Nephron progenitor cell (in vitro differentiated cells): ENCODE results near the gene ZER1.

Experiments used
- DNase-seq: peaks from one replicate; pipeline ENCODE4 v3.0.0; 2021
- H3K27ac Mint-ChIP-seq: 2 replicates; pipeline ENCODE4 v1.8.0; 2021; ENCODE audit warnings: mild to moderate bottlenecking, moderate library complexity, mixed read lengths
- H3K27me3 Mint-ChIP-seq: 2 replicates; pipeline ENCODE4 v1.8.0; 2021; ENCODE audit warnings: mild to moderate bottlenecking, low read depth, mixed read lengths; ENCODE audit not compliant: poor library complexity
- H3K36me3 Mint-ChIP-seq: 2 replicates; pipeline ENCODE4 v1.8.0; 2021; ENCODE audit warnings: low read depth, mixed read lengths
- H3K4me1 Mint-ChIP-seq: 2 replicates; pipeline ENCODE4 v1.8.0; 2021; ENCODE audit warnings: mixed read lengths
- H3K4me3 Mint-ChIP-seq: 2 replicates; pipeline ENCODE4 v1.8.0; 2021; ENCODE audit warnings: mild to moderate bottlenecking, moderate library complexity, mixed read lengths
- H3K9me3 Mint-ChIP-seq: 2 replicates; pipeline ENCODE4 v1.8.0; 2021; ENCODE audit warnings: mild to moderate bottlenecking, moderate library complexity, mixed read lengths
- TF ChIP-seq, protein P1 (sequence below): fragments of 200-600 bp; sonication (generic); IDR thresholded peaks from 2 replicates; pipeline ENCODE4 v1.5.0; 2021; ENCODE audit warnings: antibody characterized with exemption

Gene ZER1

DNA sequence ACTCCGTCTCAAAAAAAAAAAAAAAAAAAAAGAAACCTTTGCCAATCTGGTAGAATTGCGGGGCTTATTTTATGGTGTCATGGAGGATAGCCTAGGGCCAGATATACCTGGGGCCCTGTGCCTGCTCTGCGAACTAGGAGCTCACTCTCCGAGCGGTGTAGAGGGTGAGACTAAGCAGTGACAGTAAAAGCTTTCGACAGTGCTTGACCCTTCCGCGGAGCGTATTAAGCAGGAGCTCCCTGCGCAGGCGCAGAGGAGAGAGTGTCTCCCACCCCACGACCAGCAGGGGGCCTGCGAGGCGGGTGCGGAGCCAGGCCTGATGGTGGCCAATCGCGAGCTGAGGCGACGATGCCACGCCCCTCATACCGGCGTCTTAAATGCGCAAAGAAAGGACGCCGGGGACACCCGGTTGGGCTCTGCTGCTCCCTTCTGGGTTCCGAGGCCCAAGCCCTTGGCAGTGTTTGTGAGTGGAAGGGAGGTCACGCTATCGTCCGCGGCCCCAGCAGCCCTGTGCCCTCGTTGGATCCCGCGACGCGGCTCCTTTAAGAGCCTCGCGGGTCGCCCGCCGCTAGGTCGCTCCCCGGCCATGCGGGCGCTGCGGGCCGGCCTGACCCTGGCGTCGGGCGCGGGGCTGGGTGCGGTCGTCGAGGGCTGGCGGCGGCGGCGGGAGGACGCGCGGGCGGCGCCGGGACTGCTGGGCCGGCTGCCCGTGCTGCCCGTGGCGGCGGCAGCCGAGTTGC is 46.5 kb upstream of the ZER1 start, which contains the start of gene ENDOG:
Gene ENDOG, plus strand, starts transcription at position 402 of the 740 bp plus-strand sequence. Its CDS starts 185 bp downstream, at position 587.
- H3K27me3 Mint-ChIP-seq, result peaks cover 13% of the 10 kb centered on the region
- peak within 1 kb of the TSS; percentile 83 for H3K4me3 Mint-ChIP-seq
- peaks cover 15% of the 10 kb centered on the region for H3K36me3 Mint-ChIP-seq
- peak; percentile 99 for DNase-seq
- H3K4me1 Mint-ChIP-seq, result peaks cover 10% of the 10 kb centered on the region
- peak within 1 kb of the TSS; percentile 59 for H3K27ac Mint-ChIP-seq
- TF ChIP-seq, protein P1, sequence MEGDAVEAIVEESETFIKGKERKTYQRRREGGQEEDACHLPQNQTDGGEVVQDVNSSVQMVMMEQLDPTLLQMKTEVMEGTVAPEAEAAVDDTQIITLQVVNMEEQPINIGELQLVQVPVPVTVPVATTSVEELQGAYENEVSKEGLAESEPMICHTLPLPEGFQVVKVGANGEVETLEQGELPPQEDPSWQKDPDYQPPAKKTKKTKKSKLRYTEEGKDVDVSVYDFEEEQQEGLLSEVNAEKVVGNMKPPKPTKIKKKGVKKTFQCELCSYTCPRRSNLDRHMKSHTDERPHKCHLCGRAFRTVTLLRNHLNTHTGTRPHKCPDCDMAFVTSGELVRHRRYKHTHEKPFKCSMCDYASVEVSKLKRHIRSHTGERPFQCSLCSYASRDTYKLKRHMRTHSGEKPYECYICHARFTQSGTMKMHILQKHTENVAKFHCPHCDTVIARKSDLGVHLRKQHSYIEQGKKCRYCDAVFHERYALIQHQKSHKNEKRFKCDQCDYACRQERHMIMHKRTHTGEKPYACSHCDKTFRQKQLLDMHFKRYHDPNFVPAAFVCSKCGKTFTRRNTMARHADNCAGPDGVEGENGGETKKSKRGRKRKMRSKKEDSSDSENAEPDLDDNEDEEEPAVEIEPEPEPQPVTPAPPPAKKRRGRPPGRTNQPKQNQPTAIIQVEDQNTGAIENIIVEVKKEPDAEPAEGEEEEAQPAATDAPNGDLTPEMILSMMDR, result peak; percentile 95
- H3K9me3 Mint-ChIP-seq, result no peaks in the 10 kb centered on the region

DNA sequence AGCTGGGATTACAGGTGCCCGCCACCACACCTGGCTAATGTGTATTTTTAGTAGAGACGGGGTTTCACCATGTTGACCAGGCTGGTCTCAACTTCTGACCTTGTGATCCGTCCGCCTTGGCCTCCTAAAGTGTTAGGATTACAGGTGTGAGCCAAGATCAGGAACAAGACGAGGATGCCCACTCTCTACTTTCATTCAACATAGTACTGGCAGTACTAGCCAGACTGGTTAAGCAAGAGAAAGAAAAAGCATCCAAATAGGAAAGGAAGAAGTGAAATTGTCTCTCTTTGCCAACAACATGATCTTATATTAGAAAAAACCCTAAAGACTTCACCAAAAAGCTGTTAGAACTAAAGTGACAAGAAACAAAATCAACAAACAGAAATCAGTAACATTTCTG is 39.1 kb upstream of the ZER1 start:
- no peak for DNase-seq
- Mint-ChIP-seq H3K4me3 (no peak overlapping the region), H3K27ac (peak overlapping the region; percentile 27), H3K27me3 (peaks cover 2% of the 10 kb centered on the region), H3K36me3 (peaks cover 7% of the 10 kb centered on the region), H3K4me1 (no peaks in the 10 kb centered on the region), H3K9me3 (no peaks in the 10 kb centered on the region)
- TF ChIP-seq, protein P1, result no peak

DNA sequence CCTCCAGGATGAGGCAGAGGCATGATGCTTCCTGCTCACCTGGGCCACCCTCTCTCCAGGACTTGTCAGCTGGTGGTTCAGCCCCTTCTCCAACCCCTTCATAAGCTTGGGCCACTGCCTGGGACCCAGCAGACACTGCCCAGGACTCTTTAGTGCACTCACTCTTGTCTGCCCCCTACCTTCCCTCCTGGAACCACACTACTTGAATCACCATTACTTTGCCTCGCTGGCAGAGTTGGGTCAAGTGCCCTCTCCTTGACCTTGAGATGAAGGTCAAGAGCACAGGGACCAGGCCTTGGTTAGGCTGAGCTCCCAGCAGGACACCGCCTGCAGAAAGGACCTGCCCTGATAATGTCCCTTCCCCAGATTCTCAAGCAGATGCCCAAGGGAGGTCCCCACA is 38.1 kb upstream of the ZER1 start:
- H3K27me3 Mint-ChIP-seq, result no peaks in the 10 kb centered on the region
- no peak for DNase-seq
- H3K4me1 Mint-ChIP-seq, result no peaks in the 10 kb centered on the region
- TF ChIP-seq, protein P1, result no peak
- no peaks in the 10 kb centered on the region for H3K9me3 Mint-ChIP-seq
- H3K27ac Mint-ChIP-seq, result peak overlapping the region; percentile 88
- peaks cover 10% of the 10 kb centered on the region for H3K36me3 Mint-ChIP-seq
- no peak overlapping the region for H3K4me3 Mint-ChIP-seq

DNA sequence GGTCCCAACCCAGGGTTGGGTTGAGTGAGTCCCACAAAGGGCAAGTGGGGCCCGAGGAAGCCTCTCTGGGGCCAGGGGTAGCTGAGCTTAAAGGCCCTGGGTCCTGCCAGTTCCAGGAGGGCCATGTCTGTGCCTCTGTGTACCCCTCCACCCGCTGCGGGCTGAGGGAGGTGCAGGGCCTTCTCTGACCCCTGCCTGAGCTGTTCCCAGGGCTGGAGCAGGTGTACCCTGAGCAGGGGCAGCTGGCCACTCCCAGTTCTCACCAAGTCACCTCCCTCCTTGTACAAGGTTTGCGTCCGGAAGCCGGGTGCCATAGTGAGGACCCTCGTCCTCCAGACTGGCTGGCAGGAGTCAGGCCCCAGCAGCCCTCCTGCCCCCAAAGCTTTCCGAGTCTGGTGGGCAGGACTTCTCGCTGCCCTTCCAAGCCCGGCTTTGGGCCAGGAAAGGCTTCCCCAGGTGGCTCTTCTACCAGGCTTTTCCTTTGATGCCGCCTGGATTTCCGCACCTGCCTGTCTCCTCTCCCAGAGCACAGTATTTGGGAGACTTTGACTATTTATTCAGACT is 37.4 kb upstream of the ZER1 start:
- H3K4me3 Mint-ChIP-seq, result no peak overlapping the region
- H3K4me1 Mint-ChIP-seq, result no peaks in the 10 kb centered on the region
- no peak overlapping the region for H3K27ac Mint-ChIP-seq
- TF ChIP-seq, protein P1, result no peak
- no peaks in the 10 kb centered on the region for H3K27me3 Mint-ChIP-seq
- H3K9me3 Mint-ChIP-seq, result no peaks in the 10 kb centered on the region
- H3K36me3 Mint-ChIP-seq, result peaks cover 10% of the 10 kb centered on the region
- no peak for DNase-seq

DNA sequence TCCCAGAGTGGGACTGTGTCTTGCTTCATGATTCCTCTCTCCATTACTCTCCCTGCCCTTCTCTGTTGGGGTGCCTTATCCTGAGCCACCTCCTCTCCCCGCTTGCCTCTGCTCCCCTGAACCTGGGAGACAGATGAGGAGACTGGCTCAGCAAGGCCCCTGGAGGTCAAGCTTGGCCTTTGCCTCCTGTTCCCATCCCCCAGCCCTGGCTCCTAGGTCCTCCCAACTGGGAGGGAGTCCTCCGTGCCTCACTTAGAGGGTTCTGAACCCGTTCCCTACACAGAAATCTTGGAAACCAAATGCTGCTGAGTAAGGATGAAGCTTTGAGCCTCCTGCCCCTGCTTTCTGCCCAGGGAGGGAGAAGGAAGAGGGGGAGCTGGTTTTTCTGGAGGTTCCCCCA is 36.8 kb upstream of the ZER1 start:
- H3K4me1 Mint-ChIP-seq, result no peaks in the 10 kb centered on the region
- no peaks in the 10 kb centered on the region for H3K9me3 Mint-ChIP-seq
- peak overlapping the region; percentile 44 for H3K27ac Mint-ChIP-seq
- H3K36me3 Mint-ChIP-seq, result peaks cover 16% of the 10 kb centered on the region
- TF ChIP-seq, protein P1, result no peak
- DNase-seq, result no peak
- no peaks in the 10 kb centered on the region for H3K27me3 Mint-ChIP-seq
- no peak overlapping the region for H3K4me3 Mint-ChIP-seq

DNA sequence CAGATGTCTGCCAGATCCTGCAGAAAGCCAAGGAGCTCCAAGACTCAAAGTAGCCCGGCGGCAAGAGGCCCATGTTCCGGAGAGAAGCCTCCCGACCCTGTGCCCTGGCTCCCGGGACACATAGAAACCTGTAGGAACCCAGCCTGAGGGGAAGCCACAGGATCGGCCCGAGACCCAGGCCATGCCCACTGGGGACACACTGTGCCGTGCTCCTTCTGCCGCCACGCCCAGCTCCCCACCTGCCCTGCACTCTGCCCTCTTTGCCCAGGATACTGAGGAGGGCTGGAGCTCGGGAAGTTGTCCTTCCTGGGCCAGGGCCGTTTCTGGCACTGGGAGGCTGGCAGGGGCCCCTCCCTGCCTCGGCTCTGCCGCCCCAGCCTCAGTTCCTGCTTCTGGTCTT is 36.1 kb upstream of the ZER1 start:
- TF ChIP-seq, protein P1, result no peak
- Mint-ChIP-seq H3K27ac (no peak overlapping the region), H3K36me3 (peaks cover 23% of the 10 kb centered on the region), H3K4me1 (no peaks in the 10 kb centered on the region), H3K27me3 (no peaks in the 10 kb centered on the region), H3K4me3 (no peak overlapping the region), H3K9me3 (no peaks in the 10 kb centered on the region)
- no peak for DNase-seq
